GM18505 (cell line): ENCODE results near the gene WDFY2.

ENCODE experiments used
- ATAC-seq: cut with Tn5 transposase; IDR thresholded peaks from one replicate; pipeline ENCODE4 v1.9.1; 2021; ENCODE audit not compliant: unreplicated experiment
- POLR2A ChIP-seq: IDR thresholded peaks from 4 replicates; pipeline ENCODE4 v1.6.1; 2011; ENCODE audit warnings: borderline replicate concordance; ENCODE audit not compliant: insufficient read depth, insufficient read length; ENCODE audit errors: extremely low read depth

Gene WDFY2

DNA sequence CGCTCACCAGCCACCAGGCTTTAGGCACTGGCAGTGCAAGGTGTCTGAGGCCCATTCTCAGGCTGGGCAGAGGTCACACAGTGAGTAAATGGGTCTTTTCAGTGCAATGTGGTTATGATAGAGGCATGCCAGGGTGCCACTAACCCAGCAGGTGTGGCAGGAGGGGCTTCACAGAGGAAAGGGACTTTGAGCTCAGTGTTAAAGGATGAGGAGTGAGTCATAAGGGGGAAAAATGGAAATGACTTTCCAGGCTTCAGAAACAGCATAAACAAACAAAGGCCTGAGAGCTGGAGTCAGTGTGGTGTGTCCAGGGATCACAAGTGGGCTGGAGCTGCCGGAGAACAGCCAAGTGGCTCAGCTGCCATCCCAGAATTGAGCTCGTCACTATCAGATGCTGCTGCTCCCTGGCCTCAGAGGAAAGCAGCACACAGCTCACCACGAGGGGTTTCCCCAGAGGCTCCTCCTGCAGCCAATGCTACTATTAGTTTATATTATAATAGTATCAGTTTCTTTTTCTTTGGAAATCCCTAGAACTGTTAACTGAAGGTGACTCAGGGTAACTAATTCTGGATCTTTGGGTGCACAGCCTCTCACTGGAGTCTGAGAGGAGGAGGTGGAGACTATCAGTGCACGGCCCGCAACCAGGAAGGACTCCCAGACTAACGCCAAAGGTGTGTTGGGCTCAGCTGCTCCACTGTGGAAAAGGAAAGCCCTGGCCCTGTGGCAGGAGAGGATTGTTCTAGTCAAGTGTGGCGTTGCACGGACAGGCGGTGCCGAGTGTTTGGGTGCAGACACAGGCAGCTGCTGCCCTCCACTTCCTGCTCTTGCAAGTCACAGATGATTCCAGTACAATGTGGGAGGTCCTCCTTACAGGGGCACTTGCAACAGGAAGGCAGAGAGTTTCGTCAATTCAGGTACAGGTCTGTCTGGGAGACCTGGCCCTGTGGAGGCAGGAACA, 180.2 kb downstream of the WDFY2 start:
- ATAC-seq = peak; percentile 78
- peak; percentile 41 for TF ChIP-seq POLR2A

DNA sequence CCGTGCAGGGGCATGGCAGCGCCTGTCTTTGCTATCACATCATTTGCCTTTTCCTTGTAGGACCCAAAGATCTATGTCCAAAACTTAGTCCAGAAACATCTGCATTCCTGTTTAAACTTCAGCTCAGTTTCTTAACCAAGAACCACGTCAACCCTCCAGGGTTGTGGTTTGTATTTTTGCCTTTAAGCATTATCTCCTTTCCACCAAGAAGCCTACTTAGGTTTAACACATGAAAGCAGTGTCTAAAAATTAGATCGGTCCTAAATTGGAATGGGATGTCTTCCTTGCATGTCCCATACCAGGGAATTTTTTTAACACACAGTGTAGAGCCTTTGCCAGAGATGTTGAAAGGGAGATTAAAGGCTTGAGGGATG, 180.9 kb downstream of the WDFY2 start:
- TF ChIP-seq POLR2A = no peak
- ATAC-seq = no peak

DNA sequence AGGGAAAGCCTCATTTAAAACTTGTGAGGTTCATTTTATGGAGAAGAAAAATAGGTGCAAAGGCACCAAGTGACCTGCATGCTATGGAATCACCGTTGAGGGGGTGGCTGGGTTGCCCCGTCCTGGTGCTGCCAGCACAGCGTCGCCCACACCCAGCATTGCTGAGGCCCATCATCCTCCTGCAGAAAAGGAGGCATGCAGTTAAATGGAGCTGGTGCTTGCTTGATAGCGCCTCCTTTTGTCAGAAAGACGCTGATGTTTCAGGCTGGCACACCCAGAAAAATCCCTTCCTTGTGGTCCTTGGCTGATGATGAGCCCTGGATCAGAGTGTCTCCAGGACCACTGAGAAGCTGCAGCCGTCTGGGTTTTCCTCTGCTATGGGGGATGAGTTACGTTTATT, 182.8 kb downstream of the WDFY2 start:
- no peak for TF ChIP-seq POLR2A
- no peak for ATAC-seq

DNA sequence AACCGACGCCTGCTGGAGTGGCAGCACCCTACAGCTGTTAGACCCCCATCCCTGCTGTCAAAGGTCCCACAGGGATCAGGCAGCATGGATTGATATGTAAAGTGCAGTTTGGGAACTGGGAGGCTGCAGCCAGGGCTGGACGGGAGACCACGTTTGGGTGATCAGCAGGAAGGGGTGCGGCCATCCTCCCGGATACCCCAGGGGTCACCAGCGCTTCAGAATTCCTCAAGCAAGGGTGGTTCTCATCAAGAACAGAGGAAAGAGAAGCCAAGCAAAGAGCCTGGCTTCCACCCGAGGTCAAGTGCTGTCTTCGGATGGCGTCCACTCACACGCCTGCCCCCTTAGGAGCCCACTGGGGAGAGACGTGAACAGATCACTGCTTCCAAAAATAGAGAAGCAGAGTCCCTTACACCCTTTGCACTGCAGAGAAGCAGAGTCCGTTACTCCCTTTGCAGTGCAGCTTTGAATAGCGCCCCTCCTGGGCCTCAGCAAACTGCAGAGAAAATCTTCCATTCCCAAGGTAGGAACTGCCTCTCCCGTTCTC, 184.2 kb downstream of the WDFY2 start:
- ATAC-seq = no peak
- TF ChIP-seq POLR2A = no peak

GRCh38 chr13:51768976-51769375, 184.7 kb downstream of the WDFY2 start:
- ATAC-seq = no peak
- no peak for TF ChIP-seq POLR2A

- no peak for TF ChIP-seq POLR2A
- no peak for ATAC-seq
Measured at GRCh38 chr13:51769455-51770127, 185.3 kb downstream of the WDFY2 start.

- no peak for TF ChIP-seq POLR2A
- ATAC-seq = no peak
Measured at GRCh38 chr13:51770160-51770559, 185.9 kb downstream of the WDFY2 start.

- TF ChIP-seq POLR2A = no peak
- ATAC-seq = no peak
Measured at GRCh38 chr13:51770681-51771417, 186.6 kb downstream of the WDFY2 start.

GRCh38 chr13:51771418-51772104, 187.3 kb downstream of the WDFY2 start:
- no peak for ATAC-seq
- no peak for TF ChIP-seq POLR2A

- no peak for TF ChIP-seq POLR2A
- no peak for ATAC-seq
Measured at GRCh38 chr13:51772105-51772455, 187.8 kb downstream of the WDFY2 start.

DNA sequence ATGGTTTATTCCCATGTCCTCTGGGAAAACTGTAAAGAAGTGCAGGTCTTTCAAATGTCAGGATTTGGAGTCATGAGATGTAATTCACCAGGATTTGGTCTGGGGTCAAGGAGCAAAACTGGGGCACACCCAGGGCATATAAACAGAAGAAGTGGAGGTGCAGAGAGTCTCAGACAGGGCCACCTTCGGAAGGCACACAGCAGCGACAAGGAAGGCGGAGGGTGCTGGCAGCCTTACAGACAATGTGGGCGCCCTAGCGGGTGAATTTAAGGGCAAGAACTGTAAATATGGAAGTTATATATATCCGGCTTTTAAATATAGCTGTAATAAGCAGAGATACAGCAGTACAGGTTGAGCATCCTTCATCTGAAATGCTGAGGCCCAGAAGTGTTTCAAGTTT, 188.5 kb downstream of the WDFY2 start:
- no peak for TF ChIP-seq POLR2A

GRCh38 chr13:51773515-51773914, 189.3 kb downstream of the WDFY2 start:
- no peak for ATAC-seq
- TF ChIP-seq POLR2A = no peak

More for the DNA sequence above, 188.5 kb downstream of the WDFY2 start:
- no peak for ATAC-seq

DNA sequence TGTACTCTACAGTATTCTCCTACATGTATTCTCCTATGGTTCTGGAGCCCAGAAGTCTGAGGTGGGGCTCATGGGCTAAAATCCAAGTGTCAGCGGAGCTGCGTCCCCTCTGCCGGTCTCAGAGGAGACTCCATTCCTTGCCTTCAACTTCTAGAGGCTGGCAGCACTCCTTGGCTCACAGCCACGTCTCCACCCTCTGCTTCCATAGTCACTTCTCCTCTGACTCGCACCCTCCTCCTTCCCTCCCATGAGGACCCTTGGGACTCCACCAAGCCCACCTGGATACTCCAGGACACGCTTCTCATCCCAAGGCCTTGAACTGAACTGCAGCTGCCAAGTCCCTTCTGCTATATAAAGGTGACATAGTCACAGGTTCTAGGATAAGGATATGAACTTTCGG, 191.9 kb downstream of the WDFY2 start:
- ATAC-seq = no peak

More for the DNA sequence above, 191.9 kb downstream of the WDFY2 start:
- no peak for TF ChIP-seq POLR2A
